ENCODE data around the gene SMAP2.

DNA sequence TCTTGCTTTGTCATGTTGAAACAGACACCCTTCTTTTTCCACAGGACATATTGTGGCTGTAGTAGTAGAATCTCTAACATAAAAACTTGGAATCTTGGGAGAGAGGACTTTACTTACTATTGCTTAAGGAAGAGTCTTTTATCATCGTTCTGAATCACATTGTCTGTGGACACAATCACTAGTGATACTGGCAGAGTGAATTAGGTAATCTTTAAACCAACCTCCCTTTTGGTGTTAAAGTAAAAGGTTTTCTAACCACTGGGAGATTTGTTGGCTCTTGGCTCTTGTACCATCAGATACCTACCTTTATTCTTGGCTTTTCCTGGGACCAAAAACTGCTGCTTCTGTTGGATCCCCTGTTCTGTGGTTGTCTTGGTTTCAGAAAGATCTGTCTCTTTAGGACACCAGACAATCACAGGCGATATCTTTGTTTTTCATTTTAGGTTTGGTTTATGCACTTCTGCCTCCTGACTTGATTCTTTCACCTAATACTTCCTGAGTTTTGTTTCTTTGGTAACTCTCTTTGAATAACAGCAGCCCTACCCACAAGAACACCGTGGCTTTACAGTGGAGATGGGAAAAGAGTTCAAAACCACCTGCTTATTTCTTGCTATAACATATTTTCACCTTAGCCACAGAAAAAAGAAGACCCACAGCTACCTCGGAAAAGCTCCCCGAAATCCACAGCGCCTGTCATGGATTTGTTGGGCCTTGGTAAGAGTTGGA is 40.2 kb downstream of the SMAP2 start:
- no peak for TF ChIP-seq POLR2A (IDR thresholded peaks at IDR 0.05; ENCODE audit: low read depth, low read length)
- TF ChIP-seq POLR2AphosphoS5 (IDR thresholded peaks at IDR 0.05; ENCODE audit: low read depth, low read length) = no peak
- TF ChIP-seq TAF1 (IDR thresholded peaks at IDR 0.05; ENCODE audit: low read depth, low read length) = no peak
